T-helper 2 cell treated with Interferon-gamma antibody and Interleukin-4, amounts not matched to agents 5 μg/mL and 100 μg/mL, for 36 hours (primary cell): ENCODE data around the gene AADAC.
"Not testable (repeated sequence)": the region's sequence is repeated elsewhere in the genome, so short reads cannot be mapped to it uniquely, and the experiment has no call there.

ENCODE experiments used
- DNase-seq: peaks from one replicate; pipeline ENCODE4 v3.0.0; 2021; ENCODE audit warnings: low spot score
- H3K27ac Mint-ChIP-seq: one replicate; pipeline ENCODE4 v1.8.0; 2021; ENCODE audit warnings: mild to moderate bottlenecking, mixed read lengths
- H3K27me3 Mint-ChIP-seq: one replicate; pipeline ENCODE4 v1.8.0; 2021; ENCODE audit warnings: low read depth, mixed read lengths
- H3K36me3 Mint-ChIP-seq: one replicate; pipeline ENCODE4 v1.8.0; 2021; ENCODE audit warnings: low read depth, mixed read lengths
- H3K4me1 Mint-ChIP-seq: one replicate; pipeline ENCODE4 v1.8.0; 2021; ENCODE audit warnings: low read depth, mixed read lengths
- H3K4me3 Mint-ChIP-seq: one replicate; pipeline ENCODE4 v1.8.0; 2022; ENCODE audit warnings: mild to moderate bottlenecking, moderate library complexity, mixed read lengths
- H3K9me3 Mint-ChIP-seq: one replicate; pipeline ENCODE4 v1.8.0; 2021; ENCODE audit warnings: mixed read lengths

The AADAC gene

GRCh38 chr3:151813799-151814198 is at the start of gene AADAC:
Gene AADAC (plus strand): TSS chr3:151814116. CDS start chr3:151814163, 47 bp downstream.
- H3K27ac Mint-ChIP-seq = no peak within 1 kb of the TSS
- DNase-seq = no peak
- peaks cover 13% of the 10 kb centered on the region for H3K27me3 Mint-ChIP-seq
- no peaks in the 10 kb centered on the region for H3K4me1 Mint-ChIP-seq
- H3K4me3 Mint-ChIP-seq = no peak within 1 kb of the TSS
- no peaks in the 10 kb centered on the region for H3K36me3 Mint-ChIP-seq
- H3K9me3 Mint-ChIP-seq = no peaks in the 10 kb centered on the region

GRCh38 chr3:151764699-151765098 is 49.2 kb upstream of the AADAC start:
- H3K27ac Mint-ChIP-seq, H3K36me3 Mint-ChIP-seq, H3K4me3 Mint-ChIP-seq, DNase-seq, H3K4me1 Mint-ChIP-seq, H3K9me3 Mint-ChIP-seq, H3K27me3 Mint-ChIP-seq: not testable (repeated sequence)

GRCh38 chr3:151765685-151766084 is 48.2 kb upstream of the AADAC start:
- H3K4me1 Mint-ChIP-seq = no peaks in the 10 kb centered on the region
- H3K9me3 Mint-ChIP-seq = no peaks in the 10 kb centered on the region
- H3K27ac Mint-ChIP-seq = no peak overlapping the region
- no peaks in the 10 kb centered on the region for H3K36me3 Mint-ChIP-seq
- no peaks in the 10 kb centered on the region for H3K27me3 Mint-ChIP-seq
- no peak for DNase-seq
- H3K4me3 Mint-ChIP-seq = no peak overlapping the region

- H3K27ac Mint-ChIP-seq = no peak overlapping the region
Measured at GRCh38 chr3:151766454-151766853, 47.5 kb upstream of the AADAC start.

GRCh38 chr3:151768393-151768930 is 45.5 kb upstream of the AADAC start:
- H3K4me3 Mint-ChIP-seq = no peak overlapping the region
- H3K4me1 Mint-ChIP-seq = no peaks in the 10 kb centered on the region
- no peaks in the 10 kb centered on the region for H3K9me3 Mint-ChIP-seq
- DNase-seq = no peak
- H3K27ac Mint-ChIP-seq = no peak overlapping the region
- H3K36me3 Mint-ChIP-seq = no peaks in the 10 kb centered on the region
- H3K27me3 Mint-ChIP-seq = no peaks in the 10 kb centered on the region

More at GRCh38 chr3:151766454-151766853, 47.5 kb upstream of the AADAC start:
- H3K4me1 Mint-ChIP-seq = no peaks in the 10 kb centered on the region
- H3K4me3 Mint-ChIP-seq = no peak overlapping the region
- H3K36me3 Mint-ChIP-seq = no peaks in the 10 kb centered on the region
- H3K9me3 Mint-ChIP-seq = no peaks in the 10 kb centered on the region
- no peak for DNase-seq
- H3K27me3 Mint-ChIP-seq = no peaks in the 10 kb centered on the region

- no peak overlapping the region for H3K27ac Mint-ChIP-seq
- DNase-seq = no peak
- H3K4me1 Mint-ChIP-seq = no peaks in the 10 kb centered on the region
- no peaks in the 10 kb centered on the region for H3K36me3 Mint-ChIP-seq
- no peak overlapping the region for H3K4me3 Mint-ChIP-seq
- H3K27me3 Mint-ChIP-seq = no peaks in the 10 kb centered on the region
- H3K9me3 Mint-ChIP-seq = no peaks in the 10 kb centered on the region
Measured at GRCh38 chr3:151769175-151769574, 44.7 kb upstream of the AADAC start.

- Mint-ChIP-seq H3K36me3 (no peaks in the 10 kb centered on the region), H3K9me3 (no peaks in the 10 kb centered on the region), H3K4me1 (no peaks in the 10 kb centered on the region), H3K4me3 (no peak overlapping the region), H3K27me3 (no peaks in the 10 kb centered on the region), H3K27ac (no peak overlapping the region)
- DNase-seq = no peak
Measured at GRCh38 chr3:151770956-151771355, 43.0 kb upstream of the AADAC start.

- DNase-seq = no peak
- no peaks in the 10 kb centered on the region for H3K9me3 Mint-ChIP-seq
- no peak overlapping the region for H3K4me3 Mint-ChIP-seq
- H3K4me1 Mint-ChIP-seq = no peaks in the 10 kb centered on the region
- H3K36me3 Mint-ChIP-seq = no peaks in the 10 kb centered on the region
- no peaks in the 10 kb centered on the region for H3K27me3 Mint-ChIP-seq
- H3K27ac Mint-ChIP-seq = no peak overlapping the region
Measured at GRCh38 chr3:151772825-151773480, 41.0 kb upstream of the AADAC start.

GRCh38 chr3:151774235-151774634 is 39.7 kb upstream of the AADAC start:
- no peaks in the 10 kb centered on the region for H3K9me3 Mint-ChIP-seq
- H3K27ac Mint-ChIP-seq = no peak overlapping the region
- no peak for DNase-seq
- no peaks in the 10 kb centered on the region for H3K4me1 Mint-ChIP-seq
- no peak overlapping the region for H3K4me3 Mint-ChIP-seq
- H3K27me3 Mint-ChIP-seq = no peaks in the 10 kb centered on the region
- no peaks in the 10 kb centered on the region for H3K36me3 Mint-ChIP-seq

- H3K4me3 Mint-ChIP-seq = no peak overlapping the region
- H3K36me3 Mint-ChIP-seq = no peaks in the 10 kb centered on the region
- H3K9me3 Mint-ChIP-seq = no peaks in the 10 kb centered on the region
- H3K27ac Mint-ChIP-seq = no peak overlapping the region
- no peaks in the 10 kb centered on the region for H3K27me3 Mint-ChIP-seq
- no peak for DNase-seq
- no peaks in the 10 kb centered on the region for H3K4me1 Mint-ChIP-seq
Measured at GRCh38 chr3:151774910-151775309, 39.0 kb upstream of the AADAC start.

GRCh38 chr3:151775314-151776258 is 38.3 kb upstream of the AADAC start:
- Mint-ChIP-seq H3K4me3 (no peak overlapping the region), H3K4me1 (no peaks in the 10 kb centered on the region), H3K27ac (no peak overlapping the region), H3K9me3 (no peaks in the 10 kb centered on the region), H3K36me3 (no peaks in the 10 kb centered on the region), H3K27me3 (no peaks in the 10 kb centered on the region)
- no peak for DNase-seq

- Mint-ChIP-seq H3K4me1 (no peaks in the 10 kb centered on the region), H3K36me3 (no peaks in the 10 kb centered on the region), H3K4me3 (no peak overlapping the region), H3K27me3 (no peaks in the 10 kb centered on the region), H3K27ac (no peak overlapping the region), H3K9me3 (no peaks in the 10 kb centered on the region)
- no peak for DNase-seq
Measured at GRCh38 chr3:151776259-151776740, 37.6 kb upstream of the AADAC start.

- no peak for DNase-seq
- Mint-ChIP-seq H3K4me3 (no peak overlapping the region), H3K27me3 (no peaks in the 10 kb centered on the region), H3K27ac (no peak overlapping the region), H3K9me3 (no peaks in the 10 kb centered on the region), H3K36me3 (no peaks in the 10 kb centered on the region), H3K4me1 (no peaks in the 10 kb centered on the region)
Measured at GRCh38 chr3:151777880-151778279, 36.0 kb upstream of the AADAC start.

GRCh38 chr3:151787626-151788025 is 26.3 kb upstream of the AADAC start:
- Mint-ChIP-seq H3K4me3 (no peak overlapping the region), H3K36me3 (no peaks in the 10 kb centered on the region), H3K27me3 (no peaks in the 10 kb centered on the region), H3K4me1 (no peaks in the 10 kb centered on the region), H3K9me3 (no peaks in the 10 kb centered on the region), H3K27ac (no peak overlapping the region)
- no peak for DNase-seq
